Chondrocyte (in vitro differentiated cells): ENCODE data around the gene MCFD2. TPM values are rescaled to one million over a fixed set of nuclear protein-coding genes. Genes with fewer than 3 reads are reported as not detected.
A peak's percentile ranks its signal among the peaks of the same experiment; 100 is the strongest.

Experiments
- DNase-seq: peaks from one replicate; pipeline ENCODE4 v3.0.0; 2021; ENCODE audit warnings: mixed read lengths, low spot score
- H3K27ac Mint-ChIP-seq: one replicate; pipeline ENCODE4 v1.8.0; 2021; ENCODE audit warnings: mild to moderate bottlenecking, moderate library complexity, mixed read lengths; ENCODE audit not compliant: unreplicated experiment
- H3K27me3 Mint-ChIP-seq: 2 replicates; pipeline ENCODE4 v1.8.0; 2021; ENCODE audit warnings: low read depth, mixed read lengths
- H3K36me3 Mint-ChIP-seq: 2 replicates; pipeline ENCODE4 v1.8.0; 2021; ENCODE audit warnings: low read depth, mixed read lengths
- H3K4me1 Mint-ChIP-seq: 2 replicates; pipeline ENCODE4 v1.8.0; 2021; ENCODE audit warnings: low read depth, mild to moderate bottlenecking, mixed read lengths
- H3K4me3 Mint-ChIP-seq: one replicate; pipeline ENCODE4 v1.8.0; 2021; ENCODE audit warnings: mild to moderate bottlenecking, moderate library complexity, mixed read lengths; ENCODE audit not compliant: unreplicated experiment
- H3K9me3 Mint-ChIP-seq: 2 replicates; pipeline ENCODE4 v1.8.0; 2021; ENCODE audit warnings: low read depth, mixed read lengths
- CTCF ChIP-seq: fragments of 200-600 bp; sonication (generic); IDR thresholded peaks from 2 replicates; pipeline ENCODE4 v1.5.0; 2021; ENCODE audit warnings: antibody characterized with exemption, mild to moderate bottlenecking, moderate library complexity
- total RNA-seq: library from RNA; stranded (reverse); gene quantifications from 3 replicates; pipeline ENCODE4 v1.2.1, GENCODE V29; 2021

Gene MCFD2
- total RNA-seq, 1 donor from 2014 or later, result 95.0 TPM

- H3K9me3 Mint-ChIP-seq, result no peaks in the 10 kb centered on the region
- no peak overlapping the region for H3K27ac Mint-ChIP-seq
- TF ChIP-seq CTCF, result no peak
- peak overlapping the region; percentile 5 for H3K4me3 Mint-ChIP-seq
- peaks cover 2% of the 10 kb centered on the region for H3K36me3 Mint-ChIP-seq
- H3K4me1 Mint-ChIP-seq, result peaks cover 56% of the 10 kb centered on the region
- H3K27me3 Mint-ChIP-seq, result no peaks in the 10 kb centered on the region
- DNase-seq, result no peak
These were observed 2.0 kb upstream of the MCFD2 start for GRCh38 chr2:46917628-46918027.

GRCh38 chr2:46915811-46916630, 415 bp upstream of the MCFD2 start:
- Mint-ChIP-seq H3K4me1 (peaks cover 46% of the 10 kb centered on the region), H3K4me3 (peak overlapping the region; percentile 94), H3K36me3 (peaks cover 2% of the 10 kb centered on the region), H3K27me3 (no peaks in the 10 kb centered on the region), H3K9me3 (no peaks in the 10 kb centered on the region), H3K27ac (peak overlapping the region; percentile 95)
- peak; percentile 95 for DNase-seq
- no peak for TF ChIP-seq CTCF

- no peaks in the 10 kb centered on the region for H3K9me3 Mint-ChIP-seq
- peaks cover 52% of the 10 kb centered on the region for H3K4me1 Mint-ChIP-seq
These were observed 902 bp downstream of the MCFD2 start for GRCh38 chr2:46914578-46915230.

GRCh38 chr2:46913471-46914381, 1.9 kb downstream of the MCFD2 start:
- no peaks in the 10 kb centered on the region for H3K9me3 Mint-ChIP-seq
- no peaks in the 10 kb centered on the region for H3K27me3 Mint-ChIP-seq
- peaks cover 8% of the 10 kb centered on the region for H3K36me3 Mint-ChIP-seq
- peak; percentile 13 for TF ChIP-seq CTCF
- peaks cover 62% of the 10 kb centered on the region for H3K4me1 Mint-ChIP-seq
- H3K4me3 Mint-ChIP-seq, result peak overlapping the region; percentile 94
- no peak for DNase-seq
- H3K27ac Mint-ChIP-seq, result peak overlapping the region; percentile 74

More at GRCh38 chr2:46914578-46915230, 902 bp downstream of the MCFD2 start:
- no peak for DNase-seq
- TF ChIP-seq CTCF, result no peak
- Mint-ChIP-seq H3K36me3 (peaks cover 4% of the 10 kb centered on the region), H3K4me3 (peak overlapping the region; percentile 94), H3K27me3 (no peaks in the 10 kb centered on the region), H3K27ac (peak overlapping the region; percentile 74)
